ENCODE data around the gene GPR142.
A peak's percentile ranks its signal among the peaks of the same experiment; 100 is the strongest.
"Not testable (repeated sequence)": the region's sequence is repeated elsewhere in the genome, so short reads cannot be mapped to it uniquely, and the experiment has no call there.

Gene GPR142

GRCh38 chr17:74394977-74395376 is 27.7 kb downstream of the GPR142 start:
- no peak for DNase-seq

- DNase-seq = no peak
Measured at GRCh38 chr17:74396567-74396966, 29.3 kb downstream of the GPR142 start.

GRCh38 chr17:74402048-74402447 is 34.7 kb downstream of the GPR142 start:
- DNase-seq = no peak

- DNase-seq = no peak
Measured at GRCh38 chr17:74403512-74404137, 36.3 kb downstream of the GPR142 start.

GRCh38 chr17:74404218-74404617 is 36.9 kb downstream of the GPR142 start:
- DNase-seq = no peak

GRCh38 chr17:74404789-74405188 is 37.5 kb downstream of the GPR142 start:
- DNase-seq = no peak

- not testable (repeated sequence) for DNase-seq
Measured at GRCh38 chr17:74405311-74405710, 38.0 kb downstream of the GPR142 start.

- no peak for DNase-seq
Measured at GRCh38 chr17:74407384-74407783, 40.1 kb downstream of the GPR142 start.

GRCh38 chr17:74408262-74408661 is 41.0 kb downstream of the GPR142 start:
- peak in 1 of 2 experiments; percentile 10 for DNase-seq

- DNase-seq = no peak
Measured at GRCh38 chr17:74408815-74409214, 41.5 kb downstream of the GPR142 start.

GRCh38 chr17:74410001-74410443 is 42.7 kb downstream of the GPR142 start:
- no peak for DNase-seq

- no peak for DNase-seq
Measured at GRCh38 chr17:74412581-74412980, 45.3 kb downstream of the GPR142 start.

GRCh38 chr17:74413491-74413890 is 46.2 kb downstream of the GPR142 start:
- DNase-seq = no peak

GRCh38 chr17:74414510-74414909 is 47.2 kb downstream of the GPR142 start:
- DNase-seq = no peak

- DNase-seq = no peak
Measured at GRCh38 chr17:74415608-74416396, 48.5 kb downstream of the GPR142 start.

GRCh38 chr17:74417178-74418045 is 50.1 kb downstream of the GPR142 start:
- DNase-seq = peak in 1 of 2 experiments; percentile 34

GRCh38 chr17:74419928-74420411 is 52.7 kb downstream of the GPR142 start:
- no peak for DNase-seq
